Measurements from ENCODE around the gene DYNC1H1.

Gene DYNC1H1

DNA sequence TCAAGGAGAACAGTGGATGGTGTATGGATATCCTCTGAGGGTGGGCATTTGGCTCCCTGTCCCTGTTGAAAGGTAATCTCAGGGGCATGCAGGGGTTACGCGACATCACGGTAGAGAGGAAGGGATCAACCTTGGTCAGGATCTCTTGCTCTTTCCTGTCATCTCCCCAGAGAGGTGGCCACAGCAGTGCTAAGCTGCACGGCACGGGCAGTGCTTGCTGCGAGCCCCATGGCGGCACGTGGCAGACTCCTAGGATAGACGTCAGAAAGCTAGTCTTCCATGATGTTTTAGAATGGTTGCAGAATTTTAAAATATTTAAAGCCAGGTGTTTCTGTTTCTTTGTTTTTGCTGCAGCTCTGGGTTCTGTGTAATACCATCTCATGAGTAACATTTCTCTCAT is 41.0 kb downstream of the DYNC1H1 start:
- no peak for DNase-seq

DNA sequence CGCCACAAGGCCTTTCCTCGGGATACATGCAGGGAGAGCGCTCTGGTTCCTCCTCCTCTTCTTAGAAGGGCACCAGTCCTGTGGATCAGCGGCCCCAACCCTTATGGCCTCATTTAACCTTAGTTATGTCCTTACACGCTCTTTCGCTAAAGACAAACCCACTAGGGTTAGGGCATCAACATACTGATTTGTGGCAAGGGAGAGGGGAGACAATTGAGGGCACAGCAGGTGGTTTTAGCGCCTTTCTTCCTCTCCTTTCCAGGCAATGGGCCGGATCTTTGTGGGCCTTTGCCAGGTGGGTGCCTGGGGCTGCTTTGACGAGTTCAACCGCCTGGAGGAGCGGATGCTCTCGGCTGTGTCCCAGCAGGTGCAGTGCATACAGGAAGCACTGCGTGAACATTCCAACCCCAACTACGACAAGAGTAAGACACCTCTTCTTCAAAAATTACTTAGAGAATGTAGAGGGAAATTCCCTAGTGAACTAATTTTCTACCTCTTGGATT is 43.6 kb downstream of the DYNC1H1 start:
- no peak for DNase-seq

DNA sequence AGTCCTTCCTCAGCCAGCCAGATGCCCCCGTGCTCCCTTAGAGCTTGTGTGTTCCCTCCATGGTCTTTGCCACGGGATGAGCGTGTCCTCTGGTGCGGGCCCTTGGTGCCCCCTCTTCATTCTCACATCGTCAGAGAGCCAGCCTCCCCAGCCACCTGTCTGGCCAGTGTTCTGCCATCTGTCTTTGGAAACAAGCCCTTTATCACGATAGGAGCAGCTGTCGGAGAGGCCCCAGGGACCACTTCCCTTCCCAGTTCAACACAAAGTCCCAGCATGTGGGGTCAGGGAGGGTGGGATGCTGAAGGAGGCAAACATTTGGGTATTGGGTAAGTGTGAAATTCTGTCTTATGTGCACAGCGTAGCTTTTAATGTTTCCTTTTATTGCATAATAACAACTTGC is 44.5 kb downstream of the DYNC1H1 start:
- no peak for DNase-seq

DNA sequence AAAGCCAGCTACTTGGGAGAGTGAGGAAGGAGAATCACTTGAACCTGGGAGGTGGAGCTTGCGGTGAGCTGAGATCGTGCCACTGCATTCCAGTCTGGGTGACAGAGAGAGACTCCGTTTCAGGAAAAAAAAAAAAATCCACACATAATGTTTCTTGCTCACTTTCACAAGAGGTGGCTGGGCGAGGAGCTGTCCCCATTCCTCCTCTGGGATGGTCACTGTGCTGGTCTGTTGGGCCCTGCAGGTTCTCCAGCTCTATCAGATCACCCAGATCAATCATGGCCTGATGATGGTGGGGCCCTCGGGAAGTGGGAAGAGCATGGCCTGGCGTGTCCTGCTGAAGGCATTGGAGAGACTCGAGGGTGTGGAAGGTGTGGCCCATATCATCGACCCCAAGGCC is 47.3 kb downstream of the DYNC1H1 start:
- DNase-seq: no peak

DNA sequence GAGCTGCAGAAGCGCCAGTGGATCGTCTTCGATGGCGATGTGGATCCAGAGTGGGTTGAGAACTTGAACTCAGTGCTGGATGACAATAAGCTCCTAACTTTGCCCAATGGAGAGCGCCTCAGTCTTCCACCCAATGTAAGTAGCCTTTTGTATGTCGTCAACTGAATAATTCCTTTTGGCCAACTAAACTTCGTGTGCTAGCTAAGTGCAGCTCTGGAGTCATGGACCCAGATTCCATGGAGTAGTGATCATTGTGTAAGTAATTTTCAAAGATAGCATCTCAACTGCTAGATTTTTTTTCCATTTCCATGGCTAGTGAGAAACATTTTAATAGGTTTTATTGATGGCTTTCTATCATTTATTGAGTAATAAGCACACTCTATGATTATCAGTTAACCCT is 48.0 kb downstream of the DYNC1H1 start:
- DNase-seq: no peak

DNA sequence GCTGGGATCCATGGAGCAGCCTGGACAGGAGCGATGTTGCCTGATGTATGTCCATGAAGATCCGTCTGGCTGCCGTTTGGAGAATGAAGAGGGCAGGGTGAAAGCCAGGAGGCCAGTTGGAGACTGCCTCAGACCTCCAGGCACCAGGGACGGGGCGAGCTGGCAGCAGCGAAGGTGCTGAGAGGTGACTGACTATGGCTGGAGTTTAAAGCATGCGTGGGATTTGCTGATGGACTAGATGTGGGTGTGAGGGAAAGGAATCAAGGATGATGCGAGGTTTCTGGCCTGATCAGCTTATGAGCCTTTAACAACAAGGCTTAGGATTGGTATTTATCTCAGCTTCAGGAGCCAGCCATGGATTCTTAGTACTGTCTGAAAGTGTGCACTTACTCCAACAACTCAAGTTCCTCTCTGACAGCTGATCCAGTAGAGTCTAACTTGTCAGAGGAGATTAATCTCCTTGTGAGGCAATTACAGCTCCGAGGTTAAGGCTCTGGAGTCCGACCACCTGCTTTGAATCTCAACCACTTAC is 49.4 kb downstream of the DYNC1H1 start:
- DNase-seq: no peak

DNA sequence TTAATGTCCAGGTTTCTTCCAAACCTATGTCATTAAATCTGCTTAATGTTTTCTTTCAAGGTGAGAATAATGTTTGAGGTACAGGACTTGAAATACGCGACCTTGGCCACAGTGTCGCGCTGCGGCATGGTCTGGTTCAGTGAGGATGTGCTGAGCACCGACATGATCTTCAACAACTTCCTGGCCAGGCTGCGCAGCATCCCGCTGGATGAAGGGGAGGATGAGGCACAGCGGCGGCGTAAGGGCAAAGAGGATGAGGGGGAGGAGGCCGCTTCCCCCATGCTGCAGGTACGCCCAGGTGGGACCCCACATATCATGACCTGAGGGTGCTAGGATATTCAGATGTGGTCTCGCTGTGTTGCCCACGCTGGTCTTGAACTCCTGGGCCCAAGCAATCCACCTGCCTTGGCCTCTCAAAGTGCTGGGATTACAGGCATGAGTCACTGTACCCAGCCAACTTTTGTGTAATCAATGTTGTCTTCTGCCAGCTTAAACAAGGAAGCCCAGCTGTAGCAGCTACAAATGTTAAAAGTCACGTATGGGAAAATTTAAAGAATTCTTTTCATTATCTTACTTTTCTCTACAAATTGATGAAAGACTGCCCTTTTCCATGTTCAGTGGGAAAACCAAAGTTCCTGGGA is 50.8 kb downstream of the DYNC1H1 start:
- DNase-seq: no peak

DNA sequence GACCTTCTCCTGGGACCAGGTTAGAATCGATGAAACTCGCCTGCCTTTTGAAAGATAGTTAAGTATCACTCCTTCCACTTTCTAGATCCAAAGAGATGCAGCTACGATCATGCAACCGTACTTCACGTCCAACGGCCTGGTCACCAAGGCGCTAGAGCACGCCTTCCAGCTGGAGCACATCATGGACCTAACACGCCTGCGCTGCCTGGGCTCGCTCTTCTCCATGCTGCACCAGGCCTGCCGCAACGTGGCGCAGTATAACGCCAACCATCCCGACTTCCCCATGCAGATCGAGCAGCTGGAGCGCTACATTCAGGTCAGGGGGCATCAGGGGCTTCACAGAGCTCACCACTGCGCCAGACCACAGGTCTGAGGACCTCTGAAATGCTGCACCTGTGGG is 51.4 kb downstream of the DYNC1H1 start:
- DNase-seq: no peak

DNA sequence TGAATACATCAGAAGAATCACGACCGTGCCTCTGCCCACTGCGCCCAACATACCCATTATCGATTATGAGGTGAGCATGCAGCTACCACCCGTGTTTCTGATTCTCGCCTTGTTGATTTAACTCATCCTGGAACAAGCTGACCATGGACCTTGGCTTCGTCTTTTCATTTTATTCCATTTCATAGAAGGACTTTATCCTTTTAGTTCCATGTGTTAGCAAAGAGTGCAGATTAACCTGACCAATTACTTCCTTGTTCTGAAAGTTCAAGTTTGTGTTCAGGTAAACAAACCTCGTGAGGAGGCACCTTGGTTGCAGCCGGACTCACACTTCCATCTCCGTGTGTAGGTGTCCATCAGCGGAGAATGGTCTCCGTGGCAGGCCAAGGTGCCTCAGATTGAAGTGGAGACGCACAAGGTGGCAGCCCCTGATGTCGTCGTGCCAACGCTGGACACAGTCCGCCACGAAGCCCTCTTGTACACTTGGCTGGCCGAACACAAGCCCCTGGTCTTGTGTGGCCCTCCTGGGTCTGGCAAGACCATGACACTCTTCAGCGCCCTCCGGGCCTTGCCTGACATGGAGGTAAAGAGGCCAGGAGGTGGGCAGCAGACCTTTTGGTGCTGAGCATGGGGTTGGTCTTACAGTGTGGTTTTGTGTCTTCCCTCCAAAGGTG is 52.2 kb downstream of the DYNC1H1 start:
- no peak for DNase-seq

DNA sequence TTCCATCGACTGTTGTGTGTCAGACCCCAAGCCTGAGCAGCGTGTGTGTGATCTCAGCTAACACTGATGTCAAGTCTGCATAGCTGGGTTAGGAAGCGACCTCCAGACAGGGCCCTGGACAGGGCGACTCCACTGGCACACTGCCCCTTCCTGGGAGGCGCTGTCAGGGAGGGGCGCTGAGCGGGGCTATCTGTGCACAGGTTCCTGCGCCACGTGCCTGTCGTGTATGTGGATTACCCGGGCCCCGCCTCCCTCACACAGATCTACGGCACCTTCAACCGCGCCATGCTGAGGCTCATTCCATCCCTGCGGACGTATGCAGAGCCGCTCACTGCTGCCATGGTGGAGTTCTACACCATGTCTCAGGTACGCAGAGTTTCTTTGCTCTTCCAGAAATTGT is 53.9 kb downstream of the DYNC1H1 start:
- DNase-seq: no peak

DNA sequence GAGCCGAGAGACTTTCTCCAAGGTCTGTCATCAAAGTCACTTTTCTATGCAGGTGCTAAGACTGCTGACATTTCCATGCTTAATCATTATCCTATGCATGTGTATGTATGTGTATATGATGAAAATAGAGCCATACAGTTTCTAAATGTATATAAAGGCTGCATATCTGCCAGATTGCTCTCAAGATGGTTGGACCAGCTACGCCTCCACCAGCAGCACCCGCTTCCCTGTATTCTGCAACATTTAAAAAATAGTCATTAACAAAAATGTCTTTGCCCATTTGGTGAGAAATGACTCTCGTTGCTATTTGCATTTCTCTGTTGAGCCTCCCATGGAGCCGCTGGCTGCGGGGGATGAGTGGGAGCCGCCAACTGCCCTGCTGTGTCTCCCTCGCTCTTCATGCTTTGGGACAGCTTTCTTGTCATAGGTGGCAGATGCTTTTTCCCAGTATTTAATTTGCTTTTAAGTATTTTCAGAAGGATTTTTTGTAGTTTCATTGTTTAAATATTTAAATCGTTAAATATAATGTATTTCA is 54.7 kb downstream of the DYNC1H1 start:
- DNase-seq: no peak

DNA sequence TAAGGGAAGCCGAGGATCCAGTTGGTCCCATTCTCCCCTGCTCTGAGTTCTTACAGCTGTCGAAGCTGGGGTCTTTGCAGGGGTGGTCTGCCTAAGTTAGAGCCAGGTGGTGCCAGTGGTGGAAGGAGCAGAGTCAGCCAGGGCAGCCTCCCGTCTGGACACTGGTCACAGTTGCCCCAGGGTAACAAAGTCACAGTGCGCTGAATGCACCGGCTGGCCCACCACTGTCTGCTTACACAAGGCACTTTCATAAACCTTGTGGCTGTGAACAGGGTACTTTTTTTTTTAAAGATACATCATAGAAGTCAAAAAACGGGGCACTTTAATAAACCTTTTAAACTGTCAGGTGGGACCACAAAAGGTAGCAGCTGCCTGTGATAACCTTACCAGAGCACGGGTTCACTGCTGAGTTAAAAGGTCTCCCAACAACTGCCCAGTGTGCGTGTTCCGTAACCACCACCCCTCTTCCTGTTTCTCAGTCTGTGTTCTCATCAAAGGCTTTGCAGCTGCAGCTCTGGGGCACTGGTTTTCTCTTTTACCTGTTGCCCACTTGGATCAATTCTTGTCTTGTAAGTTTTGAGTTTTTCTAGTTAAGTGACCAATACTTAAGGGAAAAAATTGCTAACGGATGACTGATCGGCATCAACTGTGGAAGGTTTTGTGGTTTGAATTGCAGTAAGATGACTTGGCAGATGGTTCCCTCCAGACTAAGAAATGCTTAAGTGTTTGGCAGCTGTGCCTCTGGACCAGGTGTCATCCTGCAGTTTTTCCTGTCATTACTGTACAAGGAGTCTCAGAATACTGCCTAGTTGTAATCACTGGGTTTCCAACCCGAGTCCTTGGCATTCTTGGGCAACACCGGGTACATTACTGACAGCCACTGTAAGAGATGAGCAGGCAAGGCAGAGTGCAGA is 55.9 kb downstream of the DYNC1H1 start:
- no peak for DNase-seq

DNA sequence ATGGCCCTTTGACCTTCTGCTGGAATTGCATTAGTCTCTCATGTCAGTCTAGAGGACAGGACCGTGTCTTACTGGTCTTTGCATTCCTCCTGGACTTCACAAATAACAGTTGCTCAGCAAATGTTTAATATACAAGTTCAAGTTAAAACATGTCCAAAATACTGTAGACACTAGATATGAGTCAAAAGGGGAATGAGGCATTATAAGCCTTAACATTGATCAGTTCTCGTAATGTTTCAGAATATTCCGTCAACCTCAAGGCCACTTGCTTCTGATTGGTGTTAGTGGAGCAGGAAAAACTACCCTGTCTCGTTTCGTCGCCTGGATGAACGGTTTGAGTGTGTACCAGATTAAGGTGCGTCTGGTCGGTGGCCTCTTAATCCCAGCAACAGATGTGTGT is 62.6 kb downstream of the DYNC1H1 start:
- no peak for DNase-seq

DNA sequence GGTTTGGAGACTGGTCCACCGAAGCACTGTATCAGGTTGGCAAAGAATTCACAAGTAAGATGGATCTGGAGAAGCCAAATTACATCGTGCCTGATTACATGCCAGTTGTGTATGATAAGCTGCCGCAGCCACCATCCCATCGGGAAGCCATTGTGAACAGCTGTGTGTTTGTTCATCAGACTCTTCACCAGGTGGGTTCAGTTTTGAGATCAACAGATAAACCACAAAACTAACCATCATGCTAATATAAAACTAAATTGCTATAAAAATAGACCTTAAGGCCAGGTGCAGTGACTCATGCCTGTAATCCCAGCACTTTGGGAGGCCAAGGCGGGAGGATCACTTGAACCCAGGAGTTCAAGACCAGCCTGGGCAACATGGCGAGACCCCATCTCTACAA is 63.6 kb downstream of the DYNC1H1 start:
- DNase-seq: no peak

DNA sequence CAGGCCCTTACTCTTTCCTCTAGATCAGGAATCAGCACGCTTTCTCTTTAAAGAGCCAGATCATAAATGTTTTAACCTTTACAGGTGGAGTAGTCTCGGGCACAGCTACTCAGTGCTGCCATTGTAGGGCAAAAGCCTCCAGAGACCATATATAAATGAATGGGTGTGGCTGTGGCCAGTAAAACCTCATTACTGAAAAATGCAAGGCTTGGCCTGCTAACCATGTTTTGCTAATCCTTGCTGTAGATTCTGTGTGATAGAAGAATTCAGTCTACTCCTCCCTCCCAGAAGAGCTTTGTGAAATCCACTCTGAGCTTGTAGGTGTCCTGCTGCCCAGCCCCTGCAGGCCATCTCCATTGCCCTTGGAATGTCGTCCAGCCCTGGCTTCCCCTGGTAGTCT is 64.4 kb downstream of the DYNC1H1 start:
- DNase-seq: no peak

DNA sequence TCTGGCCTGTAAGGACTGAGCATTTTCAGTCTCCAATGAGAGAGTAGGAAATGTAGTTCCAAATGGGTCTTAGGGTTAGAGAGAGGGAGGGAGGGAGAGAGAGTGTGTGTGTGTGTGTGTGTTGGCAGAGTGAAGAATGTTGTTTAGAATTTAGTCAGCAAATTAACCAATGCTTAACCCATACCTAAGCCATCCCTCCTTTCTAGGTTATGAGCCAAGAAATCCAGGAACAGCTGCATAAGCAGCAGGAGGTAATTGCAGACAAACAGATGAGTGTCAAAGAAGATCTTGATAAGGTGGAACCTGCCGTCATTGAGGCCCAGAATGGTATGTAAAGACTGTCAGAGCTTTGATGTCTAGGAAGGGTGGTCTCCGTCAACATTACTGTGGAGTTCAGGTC is 65.6 kb downstream of the DYNC1H1 start:
- DNase-seq: no peak

DNA sequence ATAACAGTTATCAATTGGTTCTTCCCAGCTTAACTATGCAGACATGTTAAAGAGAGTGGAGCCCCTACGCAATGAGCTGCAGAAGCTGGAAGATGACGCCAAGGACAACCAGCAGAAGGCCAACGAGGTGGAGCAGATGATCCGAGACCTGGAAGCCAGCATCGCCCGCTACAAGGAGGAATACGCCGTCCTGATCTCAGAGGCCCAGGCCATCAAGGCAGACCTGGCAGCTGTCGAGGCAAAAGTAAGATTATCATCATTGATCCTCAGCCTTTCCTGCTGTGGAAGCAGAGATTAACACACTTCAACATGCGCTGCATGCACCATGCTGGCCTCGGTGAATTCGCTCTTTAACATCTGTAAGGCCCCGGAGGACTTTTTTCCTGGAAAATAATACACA is 68.9 kb downstream of the DYNC1H1 start:
- no peak for DNase-seq

DNA sequence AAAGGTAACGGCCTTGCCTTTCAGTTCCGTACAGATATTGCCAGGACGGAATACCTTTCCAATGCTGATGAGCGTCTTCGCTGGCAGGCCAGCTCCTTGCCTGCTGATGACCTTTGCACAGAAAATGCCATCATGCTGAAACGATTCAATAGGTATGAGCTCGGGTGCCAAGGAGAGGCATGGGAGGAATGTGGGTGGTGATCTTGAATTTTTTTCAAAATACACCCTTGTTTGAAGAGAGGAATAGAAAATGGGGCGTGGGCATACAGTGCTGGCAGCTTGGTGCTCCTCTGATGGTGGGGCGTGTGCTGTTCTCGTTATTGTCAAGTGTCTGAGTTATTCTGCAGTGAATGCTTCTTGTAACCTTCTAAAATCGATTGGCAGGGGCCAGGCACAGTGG is 69.9 kb downstream of the DYNC1H1 start:
- DNase-seq: no peak

DNA sequence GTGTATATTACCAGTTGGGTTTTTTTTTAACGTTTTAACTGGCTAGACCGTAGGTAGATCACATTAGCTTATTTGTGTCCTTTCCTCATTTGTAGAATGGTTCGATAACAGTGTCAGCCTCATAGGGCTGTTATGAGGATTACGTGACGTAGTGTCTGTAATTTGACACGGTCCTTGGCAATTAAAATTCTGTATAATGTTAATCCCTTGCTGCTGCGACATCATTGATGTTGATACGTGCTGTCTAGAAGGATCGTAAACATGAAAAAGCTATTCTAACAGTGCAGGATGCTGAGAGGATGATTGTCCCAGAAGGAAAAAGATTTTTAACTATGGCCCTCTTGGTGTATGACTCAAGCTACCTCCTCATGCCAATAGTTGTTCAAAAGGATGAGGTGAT is 71.5 kb downstream of the DYNC1H1 start:
- DNase-seq: no peak

DNA sequence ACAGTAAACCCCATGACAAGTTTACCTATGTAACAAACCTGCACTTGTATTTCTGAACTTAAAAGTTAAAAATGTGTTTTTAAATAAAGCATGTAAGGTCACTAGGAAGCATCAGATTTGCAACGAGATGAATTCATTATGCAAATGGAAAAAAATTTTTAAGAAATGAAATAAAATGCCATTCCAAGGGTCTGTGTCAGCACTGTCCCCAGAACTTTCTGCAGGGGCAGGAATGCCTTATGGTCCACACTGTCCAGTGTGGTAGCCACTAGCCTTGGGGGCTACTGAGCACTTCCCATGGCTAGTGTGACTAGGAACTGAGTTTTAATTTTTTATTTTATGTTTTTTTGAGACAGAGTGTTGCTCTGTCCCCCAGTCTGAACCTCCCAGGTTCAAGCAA is 73.3 kb downstream of the DYNC1H1 start:
- no peak for DNase-seq

DNA sequence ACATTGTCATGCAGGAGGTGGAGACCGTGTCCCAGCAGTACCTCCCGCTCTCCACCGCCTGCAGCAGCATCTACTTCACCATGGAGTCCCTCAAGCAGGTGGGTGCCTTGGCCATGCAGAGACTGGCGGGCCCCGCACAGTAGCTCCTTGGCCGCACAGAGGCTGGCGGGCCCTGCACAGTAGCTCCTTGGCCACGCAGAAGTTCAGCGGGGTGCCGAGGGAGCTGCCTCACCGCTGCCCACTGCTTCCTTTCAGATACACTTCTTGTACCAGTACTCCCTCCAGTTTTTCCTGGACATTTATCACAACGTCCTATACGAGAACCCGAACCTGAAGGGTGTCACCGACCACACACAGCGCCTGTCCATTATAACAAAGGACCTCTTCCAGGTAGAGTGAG is 74.8 kb downstream of the DYNC1H1 start:
- DNase-seq: no peak

DNA sequence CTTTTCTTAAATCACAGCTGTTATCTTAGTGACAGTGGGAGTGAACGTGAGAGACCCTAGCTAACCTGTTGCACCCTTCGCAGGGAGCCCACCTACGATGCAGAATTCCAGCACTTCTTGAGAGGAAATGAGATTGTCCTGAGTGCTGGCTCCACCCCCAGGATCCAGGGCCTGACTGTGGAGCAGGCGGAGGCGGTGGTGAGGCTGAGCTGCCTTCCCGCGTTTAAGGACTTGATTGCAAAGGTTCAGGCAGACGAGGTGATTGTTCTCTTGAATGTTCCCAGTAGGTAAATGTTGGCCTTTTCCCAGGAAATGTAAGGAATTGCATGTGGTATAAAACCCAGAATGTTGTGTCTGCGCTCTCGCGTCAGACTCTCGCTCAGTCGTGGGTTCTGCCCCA is 75.8 kb downstream of the DYNC1H1 start:
- DNase-seq: no peak

DNA sequence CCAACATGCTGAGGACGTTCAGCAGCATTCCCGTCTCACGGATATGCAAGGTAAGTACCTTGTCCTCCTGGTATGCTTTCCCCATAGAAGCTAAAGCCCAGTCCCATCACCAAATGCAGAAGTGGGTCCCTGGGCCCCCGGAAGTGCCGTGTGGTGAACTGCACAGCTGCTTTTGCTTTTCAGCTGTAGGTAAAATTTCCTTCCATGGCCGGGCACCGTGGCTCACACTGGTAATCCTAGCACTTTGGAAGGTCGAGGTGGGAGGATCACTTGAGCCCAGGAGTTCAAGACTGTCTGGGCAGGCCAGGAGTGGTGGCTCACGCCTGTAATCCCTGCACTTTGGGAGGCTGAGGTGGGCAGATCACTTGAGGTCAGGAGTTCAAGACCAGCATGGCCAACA is 78.3 kb downstream of the DYNC1H1 start:
- DNase-seq: no peak
